Gastroesophageal sphincter (tissue), 3 donors: Measurements from ENCODE around the gene RB1.

Source experiments
- CTCF ChIP-seq, 4 experiments: fragments of 200-600 bp in 2 of 4; fragments of 450-650 bp in 2 of 4; sonication (generic) in 1 of 4; IDR thresholded peaks; one replicate each; pipeline ENCODE4 v1.5.1; 2017 to 2019; ENCODE audit warnings: antibody characterized with exemption in 4 of 4, mild to moderate bottlenecking in 2 of 4, moderate library complexity in 2 of 4
- EP300 ChIP-seq: sonication (generic); formaldehyde crosslinking; IDR thresholded peaks from one replicate; pipeline ENCODE4 v1.6.1; 2017; ENCODE audit warnings: antibody characterized with exemption, mild to moderate bottlenecking
- POLR2A ChIP-seq, 2 donors: fragments of 450-650 bp; IDR thresholded peaks; one replicate each; pipeline ENCODE4 v1.6.1; 2017; ENCODE audit warnings: antibody characterized with exemption in 2 of 2, mild to moderate bottlenecking in 2 of 2, moderate library complexity in 1 of 2
- POLR2AphosphoS5 ChIP-seq: sonication (generic); formaldehyde crosslinking; IDR thresholded peaks from one replicate; pipeline ENCODE4 v1.6.1; 2017; ENCODE audit warnings: antibody characterized with exemption

GRCh38 chr13:48505012-48505411, 201.5 kb downstream of the RB1 start:
- TF ChIP-seq CTCF (IDR thresholded peaks at IDR 0.05) (no peak), POLR2A (IDR thresholded peaks at IDR 0.05) (no peak), EP300 (no peak), POLR2AphosphoS5 (no peak)
